Psoas muscle (tissue), 8 donors: ENCODE results near the gene APBB2. TPM values are rescaled to one million over a fixed set of nuclear protein-coding genes. Genes with fewer than 3 reads are reported as not detected.
"Not testable (repeated sequence)": the region's sequence is repeated elsewhere in the genome, so short reads cannot be mapped to it uniquely, and the experiment has no call there.

Source experiments
- ATAC-seq, 4 donors: fragments of 200-7000 bp; cut with Tn5 transposase; one replicate each; pipeline ENCODE4 v1.9.1; 2020; ENCODE audit warnings: moderate library complexity in 3 of 4, mild to moderate bottlenecking in 2 of 4
- DNase-seq, 2 donors: peaks; one replicate each; pipeline ENCODE4 v3.0.0-alpha.2; 2020
- H3K27ac ChIP-seq: fragments of 200-600 bp; one replicate; pipeline ENCODE4 v1.8.0; 2022
- H3K27me3 ChIP-seq, 3 donors: fragments of 200-600 bp in 1 of 3; one replicate each; pipeline versions ENCODE4 v1.6.1 to v1.8.0; 2013 to 2022; ENCODE audit warnings: low read length in 2 of 3, mild to moderate bottlenecking in 2 of 3, moderate library complexity in 1 of 3; ENCODE audit not compliant: insufficient read depth in 3 of 3
- H3K36me3 ChIP-seq, 2 donors: fragments of 200-600 bp in 1 of 2; one replicate each; pipeline versions ENCODE4 v1.6.1 to v1.8.0; 2013 to 2022; ENCODE audit warnings: low read depth in 1 of 2, mild to moderate bottlenecking in 1 of 2, moderate library complexity in 1 of 2; ENCODE audit not compliant: insufficient read depth in 1 of 2
- H3K4me1 ChIP-seq: fragments of 200-600 bp; one replicate; pipeline ENCODE4 v1.8.0; 2022
- H3K4me3 ChIP-seq: fragments of 200-600 bp; one replicate; pipeline ENCODE4 v1.8.0; 2022; ENCODE audit warnings: mild to moderate bottlenecking
- H3K9me3 ChIP-seq: fragments of 200-600 bp; one replicate; pipeline ENCODE4 v1.8.0; 2022
- WGBS, 3 donors: extraction: QIAGEN DNeasy Blood & Tissue Kit; methylation state at CpG; one replicate each; pipeline versions ENCODE4 v1.1.6 to v1.1.7; 2013; 5-methylcytosine and 5-hydroxymethylcytosine counted together
- intact Hi-C, 2 donors: fragments of 100-400 bp; cut with DNase I; formaldehyde crosslinking; loops; one replicate each; pipeline versions ENCODE4 v1.11.0 to v1.14.2; 2022
- polyA plus RNA-seq, 3 donors: library from polyadenylated mRNA; stranded (reverse); fragments of 200-250 nt; gene quantifications; one replicate each; pipeline ENCODE4 v1.2.3, GENCODE V29; 2013
- total RNA-seq, 4 donors: library from RNA; stranded (reverse); fragmentation: NEBNext Ultra II Directional in 2 of 4; extraction: Animal tissue kit (Norgen Biotek cat#: 25700) in 2 of 4; gene quantifications; one replicate each; pipeline versions ENCODE4 v1.2.1 to v1.2.4, GENCODE V29; 2021 to 2023
- TF ChIP-seq, protein P1 (sequence below): fragments of 200-600 bp; IDR thresholded peaks from one replicate; pipeline ENCODE4 v1.8.0; 2022; ENCODE audit warnings: antibody characterized with exemption
- donor health status: healthy with polysubstance abuse.
- donor health status: DM: no; HTN: no; CAD: no; lungs with moderate emphysema.
- donor health status: Bipolar disorder and iron deficiency.
- donor health status: healthy.
- donor health status: DM: yes; HTN: yes; CAD: no.
- donor health status: DM: no; HTN: no; CAD: no.
- donor health status: DM: no; HTN: no; CAD: no.
- donor health status: DM: yes; HTN: yes; CAD: no.

The APBB2 gene
- total and polyA plus RNA-seq, 7 donors, result 3.1 to 37.4 (median 11.3) TPM

DNA sequence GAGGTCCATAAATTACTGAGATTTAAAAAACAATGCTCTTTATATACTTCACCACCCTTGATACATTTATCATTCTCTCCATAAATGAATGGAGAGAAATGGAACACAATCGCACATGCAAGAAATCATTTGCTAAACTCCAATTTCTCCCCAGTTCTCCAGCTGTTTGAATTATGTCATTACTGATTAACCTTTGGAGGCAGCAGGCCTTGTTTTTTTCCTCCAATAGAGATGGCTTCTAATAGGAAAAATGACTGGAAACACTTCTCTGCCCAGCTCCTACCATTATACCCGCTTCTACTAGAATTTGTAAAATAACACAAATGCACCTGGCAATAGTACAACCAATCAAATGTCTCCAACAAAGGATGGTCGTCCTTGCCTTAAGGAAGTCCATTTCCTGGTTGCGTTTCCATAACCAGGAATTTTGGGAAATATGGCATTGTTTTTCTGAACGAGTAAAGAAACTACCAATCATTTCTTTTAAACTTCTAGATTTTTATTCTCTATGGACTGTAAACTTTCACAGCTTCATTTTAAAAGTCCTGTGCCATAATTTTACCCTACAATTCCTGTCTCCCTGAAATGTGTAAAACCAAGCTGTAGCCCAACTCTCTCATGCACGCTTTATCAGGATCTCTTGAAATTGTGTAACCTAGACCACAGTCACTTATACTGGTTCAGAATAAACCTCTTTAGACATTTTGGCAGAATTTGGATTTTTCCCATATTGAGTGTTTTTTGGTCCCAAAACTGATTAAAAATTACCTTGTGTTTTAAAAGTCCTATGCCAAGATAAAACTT, 60.1 kb downstream of the APBB2 start:
- WGBS, 3 donors, result 47 to 68% (median 61%) methylated on average over 6 of the region's 6 CpGs
- no peak overlapping the region for H3K27ac ChIP-seq
- peaks cover 5% of the 10 kb centered on the region for H3K4me1 ChIP-seq
- no peaks in the 10 kb centered on the region for H3K9me3 ChIP-seq
- DNase-seq (no peak), ATAC-seq (no peak)
- H3K36me3 ChIP-seq, result no peaks in the 10 kb centered on the region
- H3K27me3 ChIP-seq, result no peaks in the 10 kb centered on the region
- intact Hi-C loops, result no loop called here
- H3K4me3 ChIP-seq, result no peak overlapping the region
- TF ChIP-seq, protein P1, sequence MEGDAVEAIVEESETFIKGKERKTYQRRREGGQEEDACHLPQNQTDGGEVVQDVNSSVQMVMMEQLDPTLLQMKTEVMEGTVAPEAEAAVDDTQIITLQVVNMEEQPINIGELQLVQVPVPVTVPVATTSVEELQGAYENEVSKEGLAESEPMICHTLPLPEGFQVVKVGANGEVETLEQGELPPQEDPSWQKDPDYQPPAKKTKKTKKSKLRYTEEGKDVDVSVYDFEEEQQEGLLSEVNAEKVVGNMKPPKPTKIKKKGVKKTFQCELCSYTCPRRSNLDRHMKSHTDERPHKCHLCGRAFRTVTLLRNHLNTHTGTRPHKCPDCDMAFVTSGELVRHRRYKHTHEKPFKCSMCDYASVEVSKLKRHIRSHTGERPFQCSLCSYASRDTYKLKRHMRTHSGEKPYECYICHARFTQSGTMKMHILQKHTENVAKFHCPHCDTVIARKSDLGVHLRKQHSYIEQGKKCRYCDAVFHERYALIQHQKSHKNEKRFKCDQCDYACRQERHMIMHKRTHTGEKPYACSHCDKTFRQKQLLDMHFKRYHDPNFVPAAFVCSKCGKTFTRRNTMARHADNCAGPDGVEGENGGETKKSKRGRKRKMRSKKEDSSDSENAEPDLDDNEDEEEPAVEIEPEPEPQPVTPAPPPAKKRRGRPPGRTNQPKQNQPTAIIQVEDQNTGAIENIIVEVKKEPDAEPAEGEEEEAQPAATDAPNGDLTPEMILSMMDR, result no peak

DNA sequence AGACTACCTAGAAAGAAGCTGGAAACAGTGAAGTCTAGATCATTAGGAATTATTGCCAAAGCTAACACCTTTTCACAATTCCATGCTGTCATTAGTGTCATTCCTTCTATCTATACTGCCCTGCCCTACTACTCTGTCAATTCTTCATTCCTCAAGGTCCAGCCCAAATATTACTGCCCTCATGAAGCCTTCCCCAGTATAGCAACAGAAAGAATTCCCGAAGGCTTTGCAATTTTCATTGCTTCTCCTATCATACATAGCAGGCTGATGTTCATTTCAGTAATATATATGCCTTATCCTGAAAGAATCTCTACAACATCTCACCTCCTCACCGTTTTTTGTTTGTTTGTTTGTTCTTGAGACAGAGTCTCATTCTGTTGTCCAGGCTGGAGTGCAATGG, 63.9 kb downstream of the APBB2 start:
- no peak overlapping the region for H3K4me3 ChIP-seq
- TF ChIP-seq, protein P1, result no peak
- WGBS, 3 donors, result 88 to 93% (median 89%) methylated on average over 2 of the region's 2 CpGs
- H3K27me3 ChIP-seq, result no peaks in the 10 kb centered on the region
- H3K4me1 ChIP-seq, result peaks cover 9% of the 10 kb centered on the region
- ATAC-seq, result no peak
- no peaks in the 10 kb centered on the region for H3K9me3 ChIP-seq
- no peak overlapping the region for H3K27ac ChIP-seq
- H3K36me3 ChIP-seq, result no peaks in the 10 kb centered on the region
- intact Hi-C loops, result no loop called here
- no peak for DNase-seq

DNA sequence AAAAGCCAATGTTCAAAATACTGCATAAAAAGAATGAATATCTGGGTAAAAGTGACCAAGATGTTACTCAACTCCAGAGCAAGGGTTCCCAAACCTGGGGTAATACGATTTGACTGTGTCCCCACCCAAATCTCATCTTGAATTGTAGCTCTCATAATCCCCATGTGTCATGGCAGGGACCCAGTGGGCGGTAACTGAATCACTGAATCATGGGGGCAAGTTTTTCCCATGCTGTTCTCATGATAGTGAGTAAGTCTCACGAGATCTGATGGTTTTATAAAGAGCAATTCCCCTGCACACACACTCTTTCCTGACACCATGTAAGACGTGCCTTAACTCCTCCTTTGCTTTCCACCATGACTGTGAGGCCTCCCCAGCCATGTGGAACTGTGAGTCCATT, 64.8 kb downstream of the APBB2 start:
- intact Hi-C loops, H3K27me3 ChIP-seq, H3K36me3 ChIP-seq, H3K4me3 ChIP-seq, H3K27ac ChIP-seq, DNase-seq, ATAC-seq, H3K9me3 ChIP-seq: not testable (repeated sequence)
- 77 to 85% (median 79%) methylated on average over 4 of the region's 4 CpGs for WGBS, 3 donors
- H3K4me1 ChIP-seq, result peaks cover 12% of the 10 kb centered on the region

DNA sequence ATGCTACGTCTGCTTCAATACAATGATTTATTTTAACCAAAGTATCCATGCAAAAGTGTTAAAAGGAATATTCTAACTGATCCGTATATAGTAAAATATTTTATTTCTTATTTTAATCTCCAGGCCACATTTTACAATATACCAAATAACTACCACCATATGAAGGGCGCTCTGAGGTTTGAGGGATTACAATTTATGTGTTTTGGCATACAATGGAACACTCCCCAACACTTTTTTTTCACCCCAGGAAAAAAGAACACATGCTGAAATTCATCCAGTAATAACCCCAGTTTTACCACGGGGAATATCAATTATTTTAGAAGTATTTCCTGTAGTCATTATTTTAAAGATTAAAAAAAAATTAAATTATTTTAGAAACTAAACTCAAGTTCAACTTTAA, 65.4 kb downstream of the APBB2 start:
- TF ChIP-seq, protein P1, result no peak
- Histone ChIP-seq H3K4me1 (peaks cover 18% of the 10 kb centered on the region), H3K27ac (no peak overlapping the region), H3K36me3 (no peaks in the 10 kb centered on the region), H3K4me3 (no peak overlapping the region), H3K27me3 (no peaks in the 10 kb centered on the region), H3K9me3 (no peaks in the 10 kb centered on the region)
- 66 to 74% (median 71%) methylated on average over 4 of the region's 4 CpGs for WGBS, 3 donors
- intact Hi-C loops, result no loop called here
- DNase-seq, result no peak
- no peak for ATAC-seq

DNA sequence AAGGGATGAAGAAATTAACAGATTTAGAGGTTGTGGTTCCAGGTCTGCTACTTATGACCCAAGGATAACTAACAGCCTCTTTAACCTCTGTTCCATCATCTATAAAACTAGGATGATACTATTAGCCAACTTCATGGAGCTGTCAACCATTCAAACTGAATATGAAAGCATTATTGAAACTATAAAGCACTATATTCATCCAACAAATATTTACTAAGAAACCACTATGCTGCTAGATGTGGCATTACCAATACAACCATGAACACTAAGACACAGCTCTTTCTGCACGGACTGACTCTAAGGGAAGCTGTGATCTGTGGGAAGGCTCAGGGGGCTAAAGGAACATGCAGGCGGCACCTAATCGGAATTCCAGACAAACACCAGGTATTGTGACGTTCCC, 66.0 kb downstream of the APBB2 start:
- H3K27ac ChIP-seq, result no peak overlapping the region
- 90 to 91% (median 90%) methylated on average over 4 of the region's 4 CpGs for WGBS, 3 donors
- peaks cover 23% of the 10 kb centered on the region for H3K4me1 ChIP-seq
- no peak for DNase-seq
- no peaks in the 10 kb centered on the region for H3K27me3 ChIP-seq
- no peak for ATAC-seq
- no peaks in the 10 kb centered on the region for H3K9me3 ChIP-seq
- intact Hi-C loops, result no loop called here
- H3K36me3 ChIP-seq, result no peaks in the 10 kb centered on the region
- TF ChIP-seq, protein P1, result no peak
- H3K4me3 ChIP-seq, result no peak overlapping the region

DNA sequence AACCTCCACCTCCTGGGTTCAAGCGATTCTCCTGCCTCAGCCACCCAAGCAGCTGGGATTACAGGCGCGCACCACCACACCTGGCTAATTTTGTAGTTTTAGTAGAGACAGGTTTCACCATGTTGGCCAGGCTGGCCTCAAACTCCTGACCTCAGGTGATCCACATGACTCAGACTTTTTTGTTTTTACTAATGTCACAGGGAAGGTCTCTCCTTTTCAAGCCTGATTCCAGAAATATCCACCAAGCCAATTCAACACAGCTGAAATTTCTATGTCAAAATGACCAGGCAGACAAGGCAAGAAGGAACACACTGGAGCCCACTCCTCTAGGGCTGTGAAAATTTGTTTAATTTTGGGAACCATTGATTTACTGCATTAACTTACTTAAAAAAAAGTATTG, 66.8 kb downstream of the APBB2 start:
- intact Hi-C loops, H3K27ac ChIP-seq, DNase-seq, H3K4me3 ChIP-seq, H3K36me3 ChIP-seq, ATAC-seq, H3K9me3 ChIP-seq, H3K27me3 ChIP-seq: not testable (repeated sequence)
- 74 to 94% (median 79%) methylated on average over 3 of the region's 3 CpGs for WGBS, 3 donors
- peaks cover 30% of the 10 kb centered on the region for H3K4me1 ChIP-seq
